ENCODE results near the gene PNLIPRP1. TPM values are rescaled to one million over a fixed set of nuclear protein-coding genes. Genes with fewer than 3 reads are reported as not detected.

The PNLIPRP1 gene
- total RNA-seq, 1 experiment from 2014 or later, result not detected

- H3K9me2 ChIP-seq (ENCODE audit: insufficient read depth), result 0 out of 2 replicates have a peak, but pooled peaks cover under 1% of the 10 kb centered on the region
- no peaks in the 10 kb centered on the region for H3K9me3 ChIP-seq (ENCODE audit: insufficient read depth, low read depth)
- no peak for TF ChIP-seq EZH2 (IDR thresholded peaks at IDR 0.05; ENCODE audit: low read depth)
- no peak for TF ChIP-seq CTCF (conservative IDR thresholded peaks at IDR 0.05)
- intact Hi-C loops (cut with micrococcal nuclease; ENCODE audit: unreplicated experiment), result no loop called here
- no peaks in the 10 kb centered on the region for H4K20me1 ChIP-seq (ENCODE audit: insufficient read depth)
- H3F3A ChIP-seq (ENCODE audit: insufficient read depth, low read depth), result no peaks in the 10 kb centered on the region
- ChIA-PET CTCF (no interaction called here), POLR2A (ENCODE audit: unreplicated experiment) (no interaction called here)
- H3K4me1 ChIP-seq (replicated peaks; ENCODE audit: insufficient read depth), result no peaks in the 10 kb centered on the region
- DNase-seq, result no peak
- no peaks in the 10 kb centered on the region for H3K36me3 ChIP-seq (ENCODE audit: low read depth)
- no peaks in the 10 kb centered on the region for H3K79me2 ChIP-seq (ENCODE audit: low read depth)
- H2AFZ ChIP-seq, result no peak overlapping the region
- peaks cover 52% of the 10 kb centered on the region; the same call in 1 of the 2 replicates for H3K27me3 ChIP-seq (ENCODE audit: insufficient read depth, low read depth)
- H3K4me2 ChIP-seq, result no peak overlapping the region
- H3K27ac ChIP-seq, result no peak overlapping the region
- no TSS peak for BruUV-seq (replicated peaks)
- H3K4me3 ChIP-seq, result no peak overlapping the region
These were observed 833 bp upstream of the PNLIPRP1 start for GRCh38 chr10:116589926-116590325.

- no peak for TF ChIP-seq CTCF (conservative IDR thresholded peaks at IDR 0.05)
- no peak for TF ChIP-seq EZH2 (IDR thresholded peaks at IDR 0.05; ENCODE audit: low read depth)
- H3K4me3 ChIP-seq, result no peak overlapping the region
- no peak overlapping the region for H2AFZ ChIP-seq
- H4K20me1 ChIP-seq (ENCODE audit: insufficient read depth), result no peaks in the 10 kb centered on the region
- no TSS peak for BruUV-seq (replicated peaks)
- H3K4me1 ChIP-seq (replicated peaks; ENCODE audit: insufficient read depth), result no peaks in the 10 kb centered on the region
- no peak for DNase-seq
- H3K27me3 ChIP-seq (ENCODE audit: insufficient read depth, low read depth), result peaks cover 65% of the 10 kb centered on the region; the same call in 1 of the 2 replicates
- no peak overlapping the region for H3K4me2 ChIP-seq
- ChIA-PET POLR2A (ENCODE audit: unreplicated experiment) (no interaction called here), CTCF (no interaction called here)
- intact Hi-C loops (cut with micrococcal nuclease; ENCODE audit: unreplicated experiment), result no loop called here
- H3K36me3 ChIP-seq (ENCODE audit: low read depth), result no peaks in the 10 kb centered on the region
- no peaks in the 10 kb centered on the region for H3K79me2 ChIP-seq (ENCODE audit: low read depth)
- no peaks in the 10 kb centered on the region for H3K9me3 ChIP-seq (ENCODE audit: insufficient read depth, low read depth)
- H3F3A ChIP-seq (ENCODE audit: insufficient read depth, low read depth), result no peaks in the 10 kb centered on the region
- H3K9me2 ChIP-seq (ENCODE audit: insufficient read depth), result no peaks in the 10 kb centered on the region
- no peak overlapping the region for H3K27ac ChIP-seq
These were observed 2.5 kb downstream of the PNLIPRP1 start for GRCh38 chr10:116593139-116593740.

- Histone ChIP-seq H3K4me3 (no peak overlapping the region), H3K9me3 (ENCODE audit: insufficient read depth, low read depth) (no peaks in the 10 kb centered on the region), H4K20me1 (ENCODE audit: insufficient read depth) (no peaks in the 10 kb centered on the region), H3K9me2 (ENCODE audit: insufficient read depth) (no peaks in the 10 kb centered on the region), H3K4me1 (replicated peaks; ENCODE audit: insufficient read depth) (no peaks in the 10 kb centered on the region), H3K4me2 (no peak overlapping the region), H2AFZ (no peak overlapping the region), H3F3A (ENCODE audit: insufficient read depth, low read depth) (no peaks in the 10 kb centered on the region), H3K79me2 (ENCODE audit: low read depth) (no peaks in the 10 kb centered on the region), H3K27me3 (ENCODE audit: insufficient read depth, low read depth) (peaks cover 72% of the 10 kb centered on the region), H3K36me3 (ENCODE audit: low read depth) (no peaks in the 10 kb centered on the region), H3K27ac (no peak overlapping the region)
- ChIA-PET CTCF (no interaction called here), POLR2A (ENCODE audit: unreplicated experiment) (no interaction called here)
- intact Hi-C loops (cut with micrococcal nuclease; ENCODE audit: unreplicated experiment), result no loop called here
- no peak for DNase-seq
- BruUV-seq (replicated peaks), result no TSS peak
- TF ChIP-seq CTCF (conservative IDR thresholded peaks at IDR 0.05) (no peak), EZH2 (IDR thresholded peaks at IDR 0.05; ENCODE audit: low read depth) (no peak)
These were observed 3.8 kb downstream of the PNLIPRP1 start for GRCh38 chr10:116594525-116595035.
